ENCODE results near the gene TMPRSS4. TPM values are rescaled to one million over a fixed set of nuclear protein-coding genes. Genes with fewer than 3 reads are reported as not detected.

Gene TMPRSS4
- total RNA-seq, 1 experiment from 2014 or later: not detected

DNA sequence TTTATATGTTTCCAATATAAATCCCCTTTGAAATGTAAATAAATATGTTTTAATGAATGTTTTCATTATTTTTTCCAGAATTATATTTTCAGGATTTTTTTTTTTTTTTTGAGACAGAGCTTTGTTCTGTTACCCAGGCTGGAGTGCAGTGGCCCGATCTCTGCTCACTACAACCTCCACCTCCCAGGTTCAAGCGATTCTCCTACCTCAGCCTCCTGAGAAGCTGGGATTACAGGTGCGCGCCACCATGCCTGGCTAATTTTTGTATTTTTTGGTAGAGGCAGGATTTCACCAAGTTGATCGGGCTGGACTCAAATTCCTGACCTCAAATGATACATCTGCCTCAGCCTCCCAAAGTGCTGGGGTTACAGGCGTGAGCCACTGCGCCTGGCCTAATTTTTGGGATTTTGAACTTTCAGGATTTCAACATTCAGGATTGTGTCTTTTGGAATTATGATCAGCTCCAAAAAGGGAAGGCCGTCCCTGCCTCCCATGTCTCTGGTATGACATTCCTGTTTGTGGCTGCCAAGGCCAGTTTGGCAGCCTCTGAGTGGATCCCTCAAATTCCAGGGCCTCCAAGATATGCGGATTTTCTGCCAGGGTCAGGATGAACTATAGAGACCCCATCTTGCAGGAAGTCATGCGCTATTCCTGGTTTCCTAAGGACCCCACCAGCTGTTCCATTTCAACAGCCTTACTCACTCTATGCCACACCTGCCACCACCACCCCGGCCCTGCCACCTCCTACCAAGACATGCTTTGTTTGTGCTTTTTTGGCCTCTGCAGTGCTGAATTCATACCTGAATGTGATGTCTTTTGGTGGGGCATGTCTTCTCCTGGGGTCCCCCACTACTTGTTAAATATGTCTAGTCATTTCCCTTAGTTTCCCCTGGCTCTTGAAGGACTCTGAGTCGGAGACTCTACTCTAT lies 21.9 kb upstream of the TMPRSS4 start:
- Histone ChIP-seq H3K23ac (ENCODE audit: insufficient read length, low read depth, low read length) (no peak overlapping the region), H2BK12ac (ENCODE audit: insufficient read length, low read depth, low read length) (no peak overlapping the region), H4K5ac (ENCODE audit: insufficient read length, low read depth, low read length) (no peak overlapping the region), H2BK15ac (ENCODE audit: low read depth, low read length) (no peak overlapping the region), H3K79me1 (ENCODE audit: insufficient read depth, low read depth, low read length, poor library complexity, severe bottlenecking) (no peaks in the 10 kb centered on the region), H3K23me2 (ENCODE audit: insufficient read length, low read depth, low read length, poor library complexity, severe bottlenecking) (no peaks in the 10 kb centered on the region), H3K9me3 (ENCODE audit: control insufficient read depth, low read depth, low read length) (no peaks in the 10 kb centered on the region), H3K4me1 (ENCODE audit: insufficient read depth, low read length) (no peaks in the 10 kb centered on the region), H3K27me3 (ENCODE audit: insufficient read depth, low read length) (no peaks in the 10 kb centered on the region), H3K14ac (ENCODE audit: insufficient read depth, low read length) (no peak overlapping the region), H3K27ac (ENCODE audit: insufficient read length, low read depth, low read length) (no peak overlapping the region), H3K9ac (ENCODE audit: extremely low read depth, insufficient read length, low read length) (no peak overlapping the region), H2AFZ (ENCODE audit: low read length) (no peak overlapping the region), H3T11ph (ENCODE audit: low read length) (no peak overlapping the region), H3K18ac (ENCODE audit: insufficient read length, low read depth, low read length) (no peak overlapping the region), H2BK20ac (ENCODE audit: low read depth, low read length, poor library complexity, severe bottlenecking) (no peak overlapping the region), H3K4me2 (ENCODE audit: insufficient read depth, insufficient read length, low read length) (no peak overlapping the region), H4K91ac (ENCODE audit: insufficient read length, low read depth, low read length) (no peak overlapping the region), H4K8ac (replicated peaks; ENCODE audit: insufficient read length, low read depth, low read length) (no peak overlapping the region), H2AK5ac (ENCODE audit: insufficient read length, low read length) (no peak overlapping the region), H4K20me1 (ENCODE audit: control insufficient read depth, insufficient read depth, insufficient read length) (no peaks in the 10 kb centered on the region), H3K79me2 (ENCODE audit: insufficient read depth, low read length) (no peaks in the 10 kb centered on the region), H3K56ac (ENCODE audit: insufficient read length, low read depth, low read length) (no peak overlapping the region), H2BK5ac (ENCODE audit: insufficient read length, low read length) (no peak overlapping the region), H2BK120ac (ENCODE audit: low read depth, low read length, poor library complexity, severe bottlenecking) (no peak overlapping the region), H3K4ac (ENCODE audit: low read depth, low read length) (no peak overlapping the region)
- peaks cover 2 to 9% of the 10 kb centered on the region in 2 experiments; a peak in 3 of 4 replicates for H3K4me1 Mint-ChIP-seq
- H3K27ac Mint-ChIP-seq: no peak overlapping the region; a peak in 1 of 7 replicates
- no peaks in the 10 kb centered on the region for H3K36me3 Mint-ChIP-seq (ENCODE audit: insufficient read depth in 1 of 3, low read depth in 3 of 3)
- no peaks in the 10 kb centered on the region for H3K9me3 Mint-ChIP-seq
- no peak for DNase-seq
- H3K27me3 Mint-ChIP-seq (ENCODE audit: low read depth): peaks cover 16% of the 10 kb centered on the region
- WGBS (ENCODE audit: extremely low coverage, insufficient read length, low lambda C conversion rate): no CpG with 5 or more reads among the region's 12 CpGs
- H3K4me3 Mint-ChIP-seq: no peak overlapping the region
- TF ChIP-seq, protein P1, sequence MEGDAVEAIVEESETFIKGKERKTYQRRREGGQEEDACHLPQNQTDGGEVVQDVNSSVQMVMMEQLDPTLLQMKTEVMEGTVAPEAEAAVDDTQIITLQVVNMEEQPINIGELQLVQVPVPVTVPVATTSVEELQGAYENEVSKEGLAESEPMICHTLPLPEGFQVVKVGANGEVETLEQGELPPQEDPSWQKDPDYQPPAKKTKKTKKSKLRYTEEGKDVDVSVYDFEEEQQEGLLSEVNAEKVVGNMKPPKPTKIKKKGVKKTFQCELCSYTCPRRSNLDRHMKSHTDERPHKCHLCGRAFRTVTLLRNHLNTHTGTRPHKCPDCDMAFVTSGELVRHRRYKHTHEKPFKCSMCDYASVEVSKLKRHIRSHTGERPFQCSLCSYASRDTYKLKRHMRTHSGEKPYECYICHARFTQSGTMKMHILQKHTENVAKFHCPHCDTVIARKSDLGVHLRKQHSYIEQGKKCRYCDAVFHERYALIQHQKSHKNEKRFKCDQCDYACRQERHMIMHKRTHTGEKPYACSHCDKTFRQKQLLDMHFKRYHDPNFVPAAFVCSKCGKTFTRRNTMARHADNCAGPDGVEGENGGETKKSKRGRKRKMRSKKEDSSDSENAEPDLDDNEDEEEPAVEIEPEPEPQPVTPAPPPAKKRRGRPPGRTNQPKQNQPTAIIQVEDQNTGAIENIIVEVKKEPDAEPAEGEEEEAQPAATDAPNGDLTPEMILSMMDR (conservative IDR thresholded peaks at IDR 0.05): no peak
